ENCODE results near the gene GPR15LG. TPM values are rescaled to one million over a fixed set of nuclear protein-coding genes. Genes with fewer than 3 reads are reported as not detected.

The GPR15LG gene
- total and polyA plus RNA-seq, 2 donors (not counting 3 experiments of a cell fraction or from before 2014, with no cell fraction given), result not detected

GRCh38 chr10:84227810-84228209, 54.2 kb downstream of the GPR15LG start:
- BruUV-seq (replicated peaks), result no TSS peak
- Histone ChIP-seq H3K4me2 (ENCODE audit: insufficient read depth, low read length) (no peak overlapping the region), H3K27me3 (ENCODE audit: control insufficient read depth in 2 of 2, insufficient read depth in 2 of 2, low read length in 2 of 2) (no peaks in the 10 kb centered on the region), H3K4me3 (replicated peaks in 1 of 3; ENCODE audit: insufficient read depth in 1 of 3, low read depth in 1 of 3, low read length in 3 of 3) (no peak overlapping the region), H4K20me1 (replicated peaks; ENCODE audit: control insufficient read depth, extremely low read depth, insufficient read depth, low read length) (no peaks in the 10 kb centered on the region), H3K4me1 (ENCODE audit: control insufficient read depth, extremely low read depth, insufficient read depth, low read length) (no peaks in the 10 kb centered on the region), H3K9me1 (replicated peaks; ENCODE audit: control insufficient read depth, extremely low read depth, insufficient read depth, low read length) (no peaks in the 10 kb centered on the region), H3K9me3 (replicated peaks; ENCODE audit: control insufficient read depth, insufficient read depth, low read length) (no peaks in the 10 kb centered on the region), H3K79me2 (ENCODE audit: control insufficient read depth, insufficient read depth, low read length) (no peaks in the 10 kb centered on the region), H2AFZ (ENCODE audit: low read depth, low read length) (no peak overlapping the region), H3K9ac (replicated peaks; ENCODE audit: extremely low read depth, insufficient read depth, low read length) (no peak overlapping the region), H3K36me3 (ENCODE audit: control insufficient read depth in 2 of 2, extremely low read depth in 1 of 2, insufficient read depth in 2 of 2, low read length in 2 of 2) (no peaks in the 10 kb centered on the region), H3K27ac (ENCODE audit: insufficient read depth, low read depth, low read length) (no peak overlapping the region)
- DNase-seq (ENCODE audit: low read depth, low spot score) (no peak), FAIRE-seq (no peak)
- TF ChIP-seq, protein P1, sequence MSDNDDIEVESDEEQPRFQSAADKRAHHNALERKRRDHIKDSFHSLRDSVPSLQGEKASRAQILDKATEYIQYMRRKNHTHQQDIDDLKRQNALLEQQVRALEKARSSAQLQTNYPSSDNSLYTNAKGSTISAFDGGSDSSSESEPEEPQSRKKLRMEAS (IDR thresholded peaks at IDR 0.05; ENCODE audit: insufficient read depth, insufficient read length), result no peak
- TF ChIP-seq MYC (IDR thresholded peaks at IDR 0.05; ENCODE audit: low read depth, low read length) (no peak), POLR2A (IDR thresholded peaks at IDR 0.05; ENCODE audit: low read depth, low read length) (no peak), FOS (IDR thresholded peaks at IDR 0.05; ENCODE audit: borderline replicate concordance, insufficient read depth, low read length) (no peak), EZH2 (IDR thresholded peaks at IDR 0.05; ENCODE audit: borderline replicate concordance, low read depth, low read length, severe bottlenecking) (no peak), POLR2AphosphoS5 (IDR thresholded peaks at IDR 0.05; ENCODE audit: insufficient read depth, low read depth, low read length) (no peak), JUN (IDR thresholded peaks at IDR 0.05; ENCODE audit: borderline replicate concordance, insufficient read depth, insufficient read length, low read depth) (no peak), GATA2 (IDR thresholded peaks at IDR 0.05; ENCODE audit: insufficient read depth, insufficient read length, low read depth, low read length) (no peak)
- TF ChIP-seq, protein P2, sequence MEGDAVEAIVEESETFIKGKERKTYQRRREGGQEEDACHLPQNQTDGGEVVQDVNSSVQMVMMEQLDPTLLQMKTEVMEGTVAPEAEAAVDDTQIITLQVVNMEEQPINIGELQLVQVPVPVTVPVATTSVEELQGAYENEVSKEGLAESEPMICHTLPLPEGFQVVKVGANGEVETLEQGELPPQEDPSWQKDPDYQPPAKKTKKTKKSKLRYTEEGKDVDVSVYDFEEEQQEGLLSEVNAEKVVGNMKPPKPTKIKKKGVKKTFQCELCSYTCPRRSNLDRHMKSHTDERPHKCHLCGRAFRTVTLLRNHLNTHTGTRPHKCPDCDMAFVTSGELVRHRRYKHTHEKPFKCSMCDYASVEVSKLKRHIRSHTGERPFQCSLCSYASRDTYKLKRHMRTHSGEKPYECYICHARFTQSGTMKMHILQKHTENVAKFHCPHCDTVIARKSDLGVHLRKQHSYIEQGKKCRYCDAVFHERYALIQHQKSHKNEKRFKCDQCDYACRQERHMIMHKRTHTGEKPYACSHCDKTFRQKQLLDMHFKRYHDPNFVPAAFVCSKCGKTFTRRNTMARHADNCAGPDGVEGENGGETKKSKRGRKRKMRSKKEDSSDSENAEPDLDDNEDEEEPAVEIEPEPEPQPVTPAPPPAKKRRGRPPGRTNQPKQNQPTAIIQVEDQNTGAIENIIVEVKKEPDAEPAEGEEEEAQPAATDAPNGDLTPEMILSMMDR (IDR thresholded peaks at IDR 0.05; ENCODE audit: extremely low read depth in 1 of 2, insufficient read depth in 1 of 2, low read depth in 1 of 2, low read length in 2 of 2), result no peak
- ChIA-PET CTCF (interaction anchor here (1.6 kb wide), 1 partner anchor 312 kb away, joined by 3 read pairs; no protein-coding TSS in a partner anchor), POLR2A (no interaction called here)
- intact Hi-C loops (cut with micrococcal nuclease), result no loop called here
- dilution Hi-C loops (cut with MboI; ENCODE audit: extremely low pct_ligation_motif_present, low sequenced_read_pairs), result no loop called here

All from endothelial cell of umbilical vein (primary cell).